B cell (primary cell): ENCODE data around the gene FHIT.

ENCODE experiments used
- CTCF ChIP-seq: fragments of 200-600 bp; IDR thresholded peaks from one replicate; pipeline ENCODE4 v1.8.0; 2022; ENCODE audit warnings: antibody characterized with exemption, mild to moderate bottlenecking
- EZH2 ChIP-seq: IDR thresholded peaks from 2 replicates; pipeline ENCODE4 v1.6.1; 2012; ENCODE audit warnings: borderline replicate concordance, low read depth, mild to moderate bottlenecking, moderate library complexity, low read length; ENCODE audit not compliant: insufficient read depth, poor library complexity, severe bottlenecking

GRCh38 chr3:60323651-60324050 is 927.6 kb downstream of the FHIT start:
- TF ChIP-seq EZH2 (no peak), CTCF (no peak)
